ENCODE results near the gene LILRA1. TPM values are rescaled to one million over a fixed set of nuclear protein-coding genes. Genes with fewer than 3 reads are reported as not detected.

LILRA1 gene
- total and polyA plus RNA-seq, 2 of the 13 experiments (the other 11 are each of a cell fraction or from before 2014, with no cell fraction given): not detected

GRCh38 chr19:54650108-54650655 is 56.8 kb downstream of the LILRA1 start:
- DNase-seq (ENCODE audit: low spot score): no peak
- WGBS (ENCODE audit: low lambda C conversion rate): 17% methylated on average over 6 of the region's 6 CpGs
- intact Hi-C loops (cut with micrococcal nuclease; ENCODE audit: unreplicated experiment): no loop called here
- peak; percentile 42; the same call in 1 of the 2 replicates for TF ChIP-seq ATF7 (IDR thresholded peaks at IDR 0.05)
- TF ChIP-seq ATF7 (CRISPR knock-in tag; IDR thresholded peaks at IDR 0.05): no peak
- no peak for TF ChIP-seq ZC3H4 (CRISPR knock-in tag; IDR thresholded peaks at IDR 0.05; ENCODE audit: borderline replicate concordance)
- no peak for TF ChIP-seq NFKB2 (CRISPR knock-in tag; IDR thresholded peaks at IDR 0.05; ENCODE audit: borderline replicate concordance)
- TF ChIP-seq CCAR2 (optimal IDR thresholded peaks at IDR 0.05; ENCODE audit: low read depth, low read length): no peak
- TF ChIP-seq CEBPB (IDR thresholded peaks at IDR 0.05; ENCODE audit: borderline replicate concordance, low read depth, low read length): peak; percentile 59; the same call in 1 of the 2 replicates
- TF ChIP-seq AKAP8 (CRISPR knock-in tag; IDR thresholded peaks at IDR 0.05): no peak
- no peak for TF ChIP-seq ZBTB40 (IDR thresholded peaks at IDR 0.05)
- no peak for TF ChIP-seq ZBTB40 (CRISPR knock-in tag; IDR thresholded peaks at IDR 0.05)
- TF ChIP-seq HMGA1 (CRISPR knock-in tag; conservative IDR thresholded peaks at IDR 0.05): no peak
- TF ChIP-seq, protein P1, sequence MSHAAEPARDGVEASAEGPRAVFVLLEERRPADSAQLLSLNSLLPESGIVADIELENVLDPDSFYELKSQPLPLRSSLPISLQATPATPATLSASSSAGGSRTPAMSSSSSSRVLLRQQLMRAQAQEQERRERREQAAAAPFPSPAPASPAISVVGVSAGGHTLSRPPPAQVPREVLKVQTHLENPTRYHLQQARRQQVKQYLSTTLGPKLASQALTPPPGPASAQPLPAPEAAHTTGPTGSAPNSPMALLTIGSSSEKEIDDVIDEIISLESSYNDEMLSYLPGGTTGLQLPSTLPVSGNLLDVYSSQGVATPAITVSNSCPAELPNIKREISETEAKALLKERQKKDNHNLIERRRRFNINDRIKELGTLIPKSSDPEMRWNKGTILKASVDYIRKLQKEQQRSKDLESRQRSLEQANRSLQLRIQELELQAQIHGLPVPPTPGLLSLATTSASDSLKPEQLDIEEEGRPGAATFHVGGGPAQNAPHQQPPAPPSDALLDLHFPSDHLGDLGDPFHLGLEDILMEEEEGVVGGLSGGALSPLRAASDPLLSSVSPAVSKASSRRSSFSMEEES (CRISPR knock-in tag; IDR thresholded peaks at IDR 0.05): no peak
- TF ChIP-seq, protein P2, sequence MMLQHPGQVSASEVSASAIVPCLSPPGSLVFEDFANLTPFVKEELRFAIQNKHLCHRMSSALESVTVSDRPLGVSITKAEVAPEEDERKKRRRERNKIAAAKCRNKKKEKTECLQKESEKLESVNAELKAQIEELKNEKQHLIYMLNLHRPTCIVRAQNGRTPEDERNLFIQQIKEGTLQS (CRISPR knock-in tag; IDR thresholded peaks at IDR 0.05): no peak
- no peak for TF ChIP-seq MAZ (IDR thresholded peaks at IDR 0.05; ENCODE audit: borderline replicate concordance, low read depth, low read length)
- TF ChIP-seq MAZ (CRISPR knock-in tag; IDR thresholded peaks at IDR 0.05; ENCODE audit: low read depth): no peak
- no peak for TF ChIP-seq ZNF607 (CRISPR knock-in tag; IDR thresholded peaks at IDR 0.05; ENCODE audit: borderline replicate concordance)

More at GRCh38 chr19:54650108-54650655, 56.8 kb downstream of the LILRA1 start:
- FAIRE-seq (no peak), ATAC-seq (no peak)
- BruUV-seq (replicated peaks): no TSS peak
- in situ Hi-C loops (cut with HindIII; ENCODE audit: extremely low pct_ligation_motif_present, low pct_unique_long_range_greater_than_20kb): no loop called here
- Histone ChIP-seq H4K20me1 (ENCODE audit: insufficient read depth, low read length) (no peaks in the 10 kb centered on the region), H2AFZ (ENCODE audit: low read length) (no peak overlapping the region), H3K79me2 (ENCODE audit: insufficient read depth, low read length) (no peaks in the 10 kb centered on the region), H3K9me3 (ENCODE audit: low read length) (no peaks in the 10 kb centered on the region), H3K4me3 (replicated peaks in 1 of 3; ENCODE audit: insufficient read depth in 1 of 3, low read depth in 2 of 3, low read length in 3 of 3) (no peak overlapping the region), H3K4me1 (ENCODE audit: insufficient read depth, low read length) (no peaks in the 10 kb centered on the region), H3K27me3 (ENCODE audit: control insufficient read depth in 1 of 2, insufficient read depth in 2 of 2, low read length in 2 of 2) (0 out of 5 replicates have a peak, but pooled peaks cover 0 to 3% of the 10 kb centered on the region in 2 experiments), H3K4me2 (ENCODE audit: low read depth, low read length) (no peak overlapping the region), H3K27ac (ENCODE audit: extremely low read length, insufficient read depth, low read length) (no peak overlapping the region), H3K9ac (ENCODE audit: insufficient read depth, low read depth, low read length) (no peak overlapping the region), H3K36me3 (replicated peaks in 1 of 2; ENCODE audit: control insufficient read depth in 1 of 2, insufficient read depth in 2 of 2, low read length in 2 of 2) (no peaks in the 10 kb centered on the region)
- CTCF ChIA-PET (ENCODE audit: low intra/inter-chr PET ratio, low total read pairs): no interaction called here
- POLR2A ChIA-PET: no interaction called here

All from HepG2 (cell line).